PFSK-1 (cell line): Measurements from ENCODE around the gene FIG4.

ENCODE experiments used
- POLR2AphosphoS5 ChIP-seq: IDR thresholded peaks from 2 replicates; pipeline ENCODE4 v1.6.1; 2012; ENCODE audit warnings: low read depth, mild to moderate bottlenecking, control low read depth, low read length, moderate library complexity
- REST ChIP-seq, 2 experiments: IDR thresholded peaks; 2 replicates each; pipeline versions ENCODE4 v1.6.1 to v1.8.0; 2011 to 2012; ENCODE audit warnings: low read depth in 2 of 2, low read length in 2 of 2, control low read depth in 1 of 2, inconsistent platforms in 1 of 2, mild to moderate bottlenecking in 1 of 2, moderate library complexity in 1 of 2; ENCODE audit not compliant: insufficient read depth in 1 of 2
- SIN3A ChIP-seq: IDR thresholded peaks from 2 replicates; pipeline ENCODE4 v1.6.1; 2012; ENCODE audit warnings: mild to moderate bottlenecking, low read length, moderate library complexity, borderline replicate concordance; ENCODE audit not compliant: insufficient read depth
- TAF1 ChIP-seq: IDR thresholded peaks from 2 replicates; pipeline ENCODE4 v1.6.1; 2012; ENCODE audit warnings: low read length, control low read depth, borderline replicate concordance; ENCODE audit not compliant: insufficient read depth

- TF ChIP-seq POLR2AphosphoS5 (no peak), REST (IDR thresholded peaks at IDR 0.05; ENCODE audit: insufficient read depth in 1 of 2, low read depth in 2 of 2, low read length in 2 of 2) (no peak), SIN3A (no peak), TAF1 (no peak)
Observed at GRCh38 chr6:109759098-109759955, 68.2 kb downstream of the FIG4 start.
